GM13977 (cell line): ENCODE data around the gene MICB.

ENCODE experiments used
- DNase-seq: peaks from one replicate; pipeline ENCODE4 v3.0.0; 2012; ENCODE audit warnings: low spot score
- in situ Hi-C: fragments of 300-500 bp; cut with MboI; formaldehyde crosslinking; loops from one replicate; pipeline ENCODE4 v1.12.0; 2022; ENCODE audit warnings: low sequenced_read_pairs, low pct_unique_long_range_greater_than_20kb, mixed read lengths, inconsistent platforms; ENCODE audit not compliant: unreplicated experiment
- TF ChIP-seq, protein P1 (sequence below): IDR thresholded peaks from 2 replicates; pipeline ENCODE4 v1.5.1; 2012; ENCODE audit warnings: mild to moderate bottlenecking, control low read depth; ENCODE audit not compliant: insufficient read depth; ENCODE audit errors: extremely low read depth, missing control alignments

The MICB gene

DNA sequence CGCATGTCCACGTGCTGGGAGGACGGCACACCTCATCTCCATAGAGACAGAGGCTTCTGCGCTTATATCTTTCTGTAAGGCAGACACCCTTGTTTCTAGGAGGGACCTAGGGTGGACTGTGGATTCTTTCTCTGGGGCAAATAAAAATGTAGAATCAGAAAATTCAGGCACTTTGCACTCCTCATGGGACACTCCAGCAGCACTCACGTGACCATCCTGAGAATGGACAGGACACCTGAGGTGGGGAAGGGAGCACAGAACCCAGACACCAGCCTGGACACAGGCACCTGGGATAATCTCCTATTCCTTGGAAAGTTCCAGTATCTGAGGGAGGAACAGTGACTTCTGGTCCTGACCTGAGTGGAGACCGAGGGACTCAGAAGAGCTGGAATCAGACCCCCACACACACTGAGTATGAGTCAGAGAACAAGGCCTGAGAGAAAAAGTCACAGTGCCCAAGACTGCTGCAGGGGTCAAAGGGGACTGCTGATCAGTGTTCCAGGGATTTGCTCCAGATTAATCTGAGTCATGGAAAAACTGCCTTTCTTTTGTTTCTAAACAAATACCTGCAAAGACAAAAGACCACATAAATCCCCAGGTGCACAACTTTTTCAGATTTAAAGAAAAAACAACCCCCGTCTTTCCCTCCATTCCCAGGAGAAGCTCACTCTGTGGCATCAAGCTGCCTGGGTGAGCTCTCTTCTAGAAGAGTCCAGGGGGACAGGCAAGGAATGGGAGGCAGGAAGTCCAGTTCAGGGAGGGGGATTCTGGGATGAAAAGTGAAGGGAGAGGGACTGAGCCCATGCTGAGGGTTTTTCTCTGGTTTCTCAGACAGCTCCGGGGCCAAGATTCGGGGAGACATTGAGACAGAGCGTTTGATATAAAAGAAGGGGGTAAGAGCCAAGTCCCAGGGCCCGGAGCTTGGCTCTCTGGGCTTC is 35.6 kb upstream of the MICB start:
- in situ Hi-C loops, result no loop called here
- DNase-seq, result no peak
- TF ChIP-seq, protein P1, sequence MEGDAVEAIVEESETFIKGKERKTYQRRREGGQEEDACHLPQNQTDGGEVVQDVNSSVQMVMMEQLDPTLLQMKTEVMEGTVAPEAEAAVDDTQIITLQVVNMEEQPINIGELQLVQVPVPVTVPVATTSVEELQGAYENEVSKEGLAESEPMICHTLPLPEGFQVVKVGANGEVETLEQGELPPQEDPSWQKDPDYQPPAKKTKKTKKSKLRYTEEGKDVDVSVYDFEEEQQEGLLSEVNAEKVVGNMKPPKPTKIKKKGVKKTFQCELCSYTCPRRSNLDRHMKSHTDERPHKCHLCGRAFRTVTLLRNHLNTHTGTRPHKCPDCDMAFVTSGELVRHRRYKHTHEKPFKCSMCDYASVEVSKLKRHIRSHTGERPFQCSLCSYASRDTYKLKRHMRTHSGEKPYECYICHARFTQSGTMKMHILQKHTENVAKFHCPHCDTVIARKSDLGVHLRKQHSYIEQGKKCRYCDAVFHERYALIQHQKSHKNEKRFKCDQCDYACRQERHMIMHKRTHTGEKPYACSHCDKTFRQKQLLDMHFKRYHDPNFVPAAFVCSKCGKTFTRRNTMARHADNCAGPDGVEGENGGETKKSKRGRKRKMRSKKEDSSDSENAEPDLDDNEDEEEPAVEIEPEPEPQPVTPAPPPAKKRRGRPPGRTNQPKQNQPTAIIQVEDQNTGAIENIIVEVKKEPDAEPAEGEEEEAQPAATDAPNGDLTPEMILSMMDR, result no peak

GRCh38 chr6:31462964-31463870 is 34.7 kb upstream of the MICB start:
- peak; percentile 90 for DNase-seq
- in situ Hi-C loops, result no loop called here

GRCh38 chr6:31464252-31465184 is 33.4 kb upstream of the MICB start:
- in situ Hi-C loops, result no loop called here
- TF ChIP-seq, protein P1, result no peak
- no peak for DNase-seq

More at GRCh38 chr6:31462964-31463870, 34.7 kb upstream of the MICB start:
- TF ChIP-seq, protein P1, result no peak

DNA sequence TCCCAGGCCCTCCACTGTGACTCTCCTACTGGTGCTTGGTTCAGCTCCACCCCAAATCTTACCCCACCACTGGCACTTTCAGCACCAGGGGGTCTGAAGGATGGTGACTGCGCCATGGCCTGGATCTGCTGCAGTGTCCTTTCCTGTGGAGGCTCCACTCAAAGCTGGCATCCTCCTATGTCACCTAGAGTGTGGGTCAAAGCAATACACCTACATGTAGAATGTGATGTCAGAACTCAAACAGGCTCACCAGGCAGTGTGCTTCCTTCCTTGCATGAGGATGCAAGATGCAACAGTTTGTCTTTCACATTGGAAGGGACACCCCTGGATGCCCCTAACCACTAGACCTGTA is 32.8 kb upstream of the MICB start:
- TF ChIP-seq, protein P1, result no peak
- DNase-seq, result no peak
- in situ Hi-C loops, result no loop called here

- no peak for DNase-seq
- in situ Hi-C loops, result no loop called here
- TF ChIP-seq, protein P1, result no peak
These were observed 32.2 kb upstream of the MICB start for GRCh38 chr6:31465718-31466117.

- no peak for DNase-seq
- in situ Hi-C loops, result no loop called here
- TF ChIP-seq, protein P1, result no peak
These were observed 31.5 kb upstream of the MICB start for GRCh38 chr6:31466466-31466865.
